SK-N-SH treated with all-trans-retinoic acid at 6 μM for 48 hours (cell line): ENCODE data around the gene UBE2V1.

Source experiments
- ARNTL ChIP-seq: fragments of 450-650 bp; formaldehyde crosslinking; IDR thresholded peaks from 2 replicates; pipeline ENCODE4 v1.5.0; 2020; ENCODE audit warnings: low read depth, mild to moderate bottlenecking, moderate library complexity, borderline replicate concordance
- CSRNP3 ChIP-seq: fragments of 250-450 bp; sonication (Bioruptor Pico); IDR thresholded peaks from 2 replicates; pipeline ENCODE4 v1.5.1; 2021; ENCODE audit warnings: mild to moderate bottlenecking, moderate library complexity
- OSR1 ChIP-seq: fragments of 250-450 bp; sonication (Bioruptor Pico); IDR thresholded peaks from 2 replicates; pipeline ENCODE4 v1.8.0; 2022; ENCODE audit warnings: moderate library complexity, mild to moderate bottlenecking, inconsistent platforms
- PATZ1 ChIP-seq: fragments of 250-450 bp; sonication (Bioruptor Pico); IDR thresholded peaks from 2 replicates; pipeline ENCODE4 v1.8.0; 2020; ENCODE audit warnings: mild to moderate bottlenecking, moderate library complexity, borderline replicate concordance
- RARB ChIP-seq: fragments of 250-450 bp; sonication (Bioruptor Pico); IDR thresholded peaks from 2 replicates; pipeline ENCODE4 v1.8.0; 2021; ENCODE audit warnings: mild to moderate bottlenecking, moderate library complexity
- TSHZ2 ChIP-seq: fragments of 250-450 bp; sonication (Bioruptor Pico); IDR thresholded peaks from 2 replicates; pipeline ENCODE4 v1.5.0; 2020; ENCODE audit warnings: mild to moderate bottlenecking, moderate library complexity
- ZFP3 ChIP-seq: fragments of 250-450 bp; sonication (Bioruptor Pico); IDR thresholded peaks from 2 replicates; pipeline ENCODE4 v1.5.0; 2020; ENCODE audit warnings: mild to moderate bottlenecking, moderate library complexity
- ZFP30 ChIP-seq: fragments of 450-650 bp; formaldehyde crosslinking; IDR thresholded peaks from 2 replicates; pipeline ENCODE4 v1.5.0; 2022; ENCODE audit warnings: mild to moderate bottlenecking, moderate library complexity

GRCh38 chr20:50107796-50108331 lies 5.1 kb downstream of the UBE2V1 start:
- no peak for TF ChIP-seq ZFP3 (CRISPR knock-in tag)
- TF ChIP-seq PATZ1 (CRISPR knock-in tag): no peak
- no peak for TF ChIP-seq ZFP30 (CRISPR knock-in tag)
- no peak for TF ChIP-seq CSRNP3 (CRISPR knock-in tag)
- no peak for TF ChIP-seq RARB (CRISPR knock-in tag)
- TF ChIP-seq ARNTL (CRISPR knock-in tag): no peak
- no peak for TF ChIP-seq TSHZ2
- TF ChIP-seq OSR1 (CRISPR knock-in tag): no peak
